HAP-1 (cell line): ENCODE results near the gene CDH5.
"Not testable (repeated sequence)": the region's sequence is repeated elsewhere in the genome, so short reads cannot be mapped to it uniquely, and the experiment has no call there.

Experiments used
- DNase-seq, 2 experiments: peaks; one replicate each; pipeline ENCODE4 v3.0.0-alpha.2; 2016 to 2020; ENCODE audit warnings: low spot score in 2 of 2
- H3K27me3 ChIP-seq: fragments of 250-450 bp; sonication (Bioruptor Pico); 2 replicates; pipeline ENCODE4 v1.5.1; 2020; ENCODE audit warnings: low read depth, mild to moderate bottlenecking, moderate library complexity
- H3K36me3 ChIP-seq: fragments of 250-450 bp; sonication (Bioruptor Pico); replicated peaks from 2 replicates; pipeline ENCODE4 v1.5.1; 2020; ENCODE audit warnings: mild to moderate bottlenecking
- H3K4me1 ChIP-seq: fragments of 250-450 bp; sonication (Bioruptor Pico); 2 replicates; pipeline ENCODE4 v1.5.1; 2020; ENCODE audit warnings: mild to moderate bottlenecking
- H3K4me3 ChIP-seq: fragments of 250-450 bp; sonication (Bioruptor Pico); 2 replicates; pipeline ENCODE4 v1.5.1; 2020; ENCODE audit warnings: mild to moderate bottlenecking, moderate library complexity
- H3K9me3 ChIP-seq: fragments of 250-450 bp; sonication (Bioruptor Pico); 2 replicates; pipeline ENCODE4 v1.5.1; 2020; ENCODE audit warnings: mild to moderate bottlenecking, moderate library complexity
- in situ Hi-C: fragments of 300-500 bp; cut with MboI; formaldehyde crosslinking; loops from 3 replicates; pipeline ENCODE4 v1.14.3; 2020; ENCODE audit warnings: low sequenced_read_pairs, inconsistent platforms, mixed read lengths

The CDH5 gene

GRCh38 chr16:66366433-66367299 is at the start of gene CDH5:
Gene CDH5 (plus strand): TSS chr16:66366691. CDS start chr16:66379338, 12,647 bp downstream.
- Histone ChIP-seq H3K36me3 (no peaks in the 10 kb centered on the region), H3K4me3 (no peak within 1 kb of the TSS), H3K4me1 (no peaks in the 10 kb centered on the region), H3K9me3 (no peaks in the 10 kb centered on the region), H3K27me3 (peaks cover 8% of the 10 kb centered on the region)
- DNase-seq, result no peak
- in situ Hi-C loops, result no loop called here

GRCh38 chr16:66318505-66318904 is 48.0 kb upstream of the CDH5 start:
- no peaks in the 10 kb centered on the region for H3K9me3 ChIP-seq
- in situ Hi-C loops, result no loop called here
- no peak overlapping the region for H3K4me3 ChIP-seq
- no peaks in the 10 kb centered on the region for H3K36me3 ChIP-seq
- no peak for DNase-seq
- peaks cover 13% of the 10 kb centered on the region for H3K27me3 ChIP-seq
- no peaks in the 10 kb centered on the region for H3K4me1 ChIP-seq

DNA sequence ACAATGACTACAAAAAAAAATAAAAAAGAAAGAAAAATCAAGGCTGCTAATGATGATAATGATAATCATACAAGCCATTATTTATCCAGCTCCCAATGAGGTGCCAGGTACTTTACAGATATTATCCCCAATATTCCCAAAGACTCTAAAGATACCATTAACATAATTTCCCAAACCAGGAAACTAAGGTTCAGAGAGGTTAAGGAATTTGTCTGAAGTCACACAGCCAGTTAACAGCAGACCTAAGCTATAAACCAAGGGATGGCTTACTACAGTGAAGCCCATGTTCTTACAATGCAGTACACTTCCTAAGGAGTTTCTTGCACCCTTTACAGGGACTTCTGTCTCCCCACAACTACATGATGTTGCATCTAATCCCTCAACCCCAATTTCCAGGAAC is 45.7 kb upstream of the CDH5 start:
- in situ Hi-C loops, result no loop called here
- DNase-seq, result no peak
- H3K27me3 ChIP-seq, result peaks cover 13% of the 10 kb centered on the region
- H3K4me3 ChIP-seq, result no peak overlapping the region
- H3K36me3 ChIP-seq, result no peaks in the 10 kb centered on the region
- no peaks in the 10 kb centered on the region for H3K4me1 ChIP-seq
- H3K9me3 ChIP-seq, result no peaks in the 10 kb centered on the region

DNA sequence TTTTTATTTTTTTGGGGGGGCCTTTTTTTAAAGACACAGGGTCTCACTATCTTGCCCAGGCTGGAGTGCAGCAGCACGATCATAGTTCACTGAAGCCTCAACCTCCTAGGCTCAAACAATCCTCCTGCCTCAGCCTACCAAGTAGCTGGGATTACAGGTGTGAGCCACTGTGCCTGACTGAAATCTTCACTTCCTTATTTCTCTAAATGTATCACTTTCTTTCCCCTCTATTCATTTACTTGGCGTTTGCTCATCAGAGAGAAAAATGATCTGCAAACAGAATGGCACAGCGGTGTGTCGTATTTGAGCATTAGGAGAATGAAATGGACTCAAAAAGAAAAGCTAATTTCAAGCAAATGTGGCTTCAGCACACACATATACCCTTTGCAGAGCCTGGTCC is 44.3 kb upstream of the CDH5 start:
- in situ Hi-C loops, result no loop called here
- peaks cover 13% of the 10 kb centered on the region for H3K27me3 ChIP-seq
- H3K9me3 ChIP-seq, result no peaks in the 10 kb centered on the region

DNA sequence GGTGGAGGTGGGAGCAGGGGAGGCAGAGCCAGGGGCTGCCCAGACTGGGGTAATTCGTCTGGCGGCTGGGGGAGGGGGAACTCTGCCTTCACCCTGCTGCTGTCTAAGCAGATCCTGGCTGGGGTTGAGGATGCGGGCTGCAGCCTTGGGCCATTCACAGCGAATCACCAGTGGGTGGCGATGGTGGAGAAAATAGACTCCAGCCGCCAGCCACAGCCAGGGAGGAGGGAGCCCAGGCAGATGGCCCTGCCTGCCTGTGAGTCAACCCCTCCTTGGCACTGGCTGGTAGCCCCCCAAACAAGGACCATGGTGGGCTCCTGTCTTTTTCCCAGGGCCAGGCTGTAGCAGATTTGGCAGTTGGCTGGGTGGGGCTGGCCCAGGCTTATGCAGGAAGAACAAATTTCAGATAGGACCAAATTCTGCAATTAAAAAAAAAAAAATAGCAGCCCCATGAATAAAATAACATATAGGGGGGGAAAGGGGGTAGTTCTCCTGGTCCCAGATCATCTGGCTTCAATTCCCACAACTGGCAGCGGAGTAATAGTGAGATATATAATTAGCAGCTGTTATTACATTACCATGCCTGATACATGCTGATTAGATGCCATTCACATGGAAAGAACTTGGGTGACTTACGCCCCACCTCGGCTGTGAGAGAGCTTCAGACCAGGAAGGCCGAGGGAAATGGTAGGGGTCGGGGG is 41.5 kb upstream of the CDH5 start:
- Histone ChIP-seq H3K4me1 (no peaks in the 10 kb centered on the region), H3K36me3 (no peaks in the 10 kb centered on the region), H3K27me3 (peaks cover 10% of the 10 kb centered on the region), H3K4me3 (no peak overlapping the region), H3K9me3 (no peaks in the 10 kb centered on the region)
- in situ Hi-C loops, result no loop called here
- peak in 1 of 2 experiments; percentile 47 for DNase-seq

More for the DNA sequence above, 44.3 kb upstream of the CDH5 start:
- Histone ChIP-seq H3K36me3 (no peaks in the 10 kb centered on the region), H3K4me1 (no peaks in the 10 kb centered on the region), H3K4me3 (no peak overlapping the region)
- DNase-seq, result no peak

DNA sequence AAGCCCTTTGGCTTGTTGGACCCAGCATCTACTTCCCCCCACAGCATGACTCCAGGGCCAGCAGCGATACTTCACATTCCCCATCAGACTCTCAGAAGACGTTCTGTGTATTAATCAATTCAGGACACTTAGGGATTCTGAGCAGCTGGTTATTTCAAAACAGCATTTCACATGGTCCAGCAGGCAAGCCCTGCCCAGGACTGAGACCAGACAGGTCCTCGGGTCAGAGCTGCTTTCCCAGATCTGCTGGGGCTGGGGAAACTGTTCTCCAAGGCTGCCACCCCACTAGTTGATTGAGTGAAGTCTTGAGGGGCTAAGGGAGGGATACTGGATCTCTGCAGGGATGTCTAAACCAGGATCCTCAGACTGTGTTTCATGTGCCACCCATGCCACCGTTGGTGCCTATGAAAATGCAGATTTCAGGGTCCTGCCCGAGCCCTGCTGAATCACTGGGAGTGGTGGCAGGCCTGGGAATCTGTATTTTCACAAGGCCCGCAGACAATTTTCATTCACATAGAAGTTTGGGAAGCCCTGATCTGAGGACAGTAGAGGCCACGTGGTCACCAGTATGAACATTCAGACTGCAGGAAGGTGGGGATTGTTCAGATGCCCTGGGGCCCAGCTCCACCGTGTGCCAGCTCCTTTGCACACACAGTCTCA is 40.6 kb upstream of the CDH5 start:
- no peak overlapping the region for H3K4me3 ChIP-seq
- H3K36me3 ChIP-seq, result no peaks in the 10 kb centered on the region
- DNase-seq, result no peak
- no peaks in the 10 kb centered on the region for H3K4me1 ChIP-seq
- peaks cover 9% of the 10 kb centered on the region for H3K27me3 ChIP-seq
- no peaks in the 10 kb centered on the region for H3K9me3 ChIP-seq
- in situ Hi-C loops, result no loop called here

DNA sequence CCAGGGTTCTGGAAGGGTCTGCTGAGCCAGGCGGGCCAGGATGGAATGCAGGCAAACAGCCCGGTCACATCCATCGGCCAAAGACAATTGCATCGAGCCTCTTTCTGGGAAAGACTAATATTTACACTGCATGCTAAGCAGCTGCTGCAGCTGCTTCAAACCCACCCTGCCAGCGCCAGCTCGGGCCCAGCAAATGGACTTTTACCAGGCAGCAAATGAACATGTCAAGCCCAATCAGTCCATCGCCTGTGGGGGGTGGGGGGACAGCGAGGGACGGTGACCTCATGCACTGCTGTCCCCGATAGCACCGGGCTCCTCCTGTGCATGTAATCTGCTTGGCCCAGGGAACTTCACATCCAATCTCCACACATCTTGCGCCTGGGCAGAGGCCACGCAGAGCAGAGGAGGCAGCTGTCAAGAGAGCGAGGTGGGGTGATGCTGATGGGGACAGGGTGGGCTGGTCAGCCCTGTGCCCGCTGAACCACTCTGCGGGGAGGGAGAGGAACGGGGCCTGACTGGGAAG is 39.4 kb upstream of the CDH5 start:
- Histone ChIP-seq H3K36me3 (no peaks in the 10 kb centered on the region), H3K9me3 (no peaks in the 10 kb centered on the region), H3K4me3 (no peak overlapping the region), H3K27me3 (0 out of 2 replicates have a peak, but pooled peaks cover 6% of the 10 kb centered on the region), H3K4me1 (no peaks in the 10 kb centered on the region)
- DNase-seq, result no peak
- in situ Hi-C loops, result no loop called here

GRCh38 chr16:66328282-66328681 is 38.2 kb upstream of the CDH5 start:
- H3K4me3 ChIP-seq, result no peak overlapping the region
- H3K36me3 ChIP-seq, result no peaks in the 10 kb centered on the region
- no peaks in the 10 kb centered on the region for H3K4me1 ChIP-seq
- DNase-seq, result no peak
- H3K27me3 ChIP-seq, result 0 out of 2 replicates have a peak, but pooled peaks cover under 1% of the 10 kb centered on the region
- in situ Hi-C loops, result no loop called here
- H3K9me3 ChIP-seq, result no peaks in the 10 kb centered on the region

DNA sequence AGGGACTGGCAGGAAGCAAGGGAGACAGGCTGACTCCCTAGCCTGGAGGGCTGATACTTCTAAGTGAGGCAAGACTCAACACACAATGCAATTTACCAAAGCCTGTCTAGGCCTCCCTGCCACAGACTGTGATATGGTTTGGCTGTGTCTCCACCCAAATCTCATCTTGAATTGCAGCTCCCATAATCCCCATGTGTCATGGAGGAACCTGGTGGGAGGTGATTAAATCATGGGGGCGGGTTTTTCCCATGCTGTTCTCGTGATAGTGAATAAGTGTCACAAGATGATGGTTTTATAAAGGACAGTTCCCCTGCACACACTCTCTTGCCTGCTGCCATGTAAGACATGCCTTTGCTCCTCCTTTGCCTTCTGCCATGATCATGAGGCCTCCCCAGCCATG is 35.0 kb upstream of the CDH5 start:
- H3K4me1 ChIP-seq, H3K9me3 ChIP-seq, DNase-seq, H3K27me3 ChIP-seq, H3K4me3 ChIP-seq, in situ Hi-C loops, H3K36me3 ChIP-seq: not testable (repeated sequence)

DNA sequence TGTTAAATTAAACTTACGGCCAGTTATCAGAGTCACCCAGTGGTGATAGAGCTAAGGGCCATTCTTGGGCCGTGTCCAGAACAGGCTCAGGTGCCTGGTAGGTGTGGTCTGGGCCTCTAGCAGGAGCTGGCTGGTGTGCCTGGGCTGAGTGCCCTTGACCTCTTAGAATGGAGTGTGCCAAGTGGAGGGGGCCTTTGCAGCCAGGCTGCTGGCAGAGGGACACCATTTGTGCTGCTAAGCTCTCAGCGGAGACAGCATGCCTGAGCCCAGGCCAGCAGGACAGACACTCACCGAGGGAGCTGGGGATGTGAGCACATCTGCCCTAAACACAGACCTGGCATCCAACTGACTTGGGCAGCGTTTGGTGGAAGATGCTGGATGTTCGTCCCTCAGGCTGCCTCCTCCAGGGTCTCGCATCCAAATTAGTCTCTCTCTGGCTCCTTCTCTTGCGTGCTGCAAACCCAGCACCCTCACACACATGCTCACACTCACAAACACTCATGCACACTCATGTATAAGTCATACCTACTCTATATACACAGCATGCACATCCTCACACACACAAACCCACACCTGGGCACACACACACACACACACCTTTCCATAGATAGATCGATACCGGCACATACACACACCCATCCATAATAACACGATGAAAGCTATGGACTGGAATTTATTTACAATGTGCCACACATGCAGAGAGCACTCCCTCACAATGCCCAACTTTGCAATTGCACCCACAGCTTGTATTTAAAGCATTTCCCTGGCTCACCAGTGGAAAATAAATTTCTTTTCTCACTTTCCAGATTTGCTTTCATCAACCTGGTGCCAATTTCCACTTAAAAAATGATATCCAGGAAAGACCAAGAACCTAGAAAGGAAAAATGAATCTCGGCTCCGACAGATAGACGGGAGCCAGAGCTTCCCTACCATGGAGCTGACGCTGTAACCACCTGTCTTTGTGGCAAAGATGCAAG is 33.6 kb upstream of the CDH5 start:
- in situ Hi-C loops, result no loop called here
- DNase-seq, result no peak
- Histone ChIP-seq H3K9me3 (no peaks in the 10 kb centered on the region), H3K27me3 (no peaks in the 10 kb centered on the region), H3K4me1 (no peaks in the 10 kb centered on the region), H3K36me3 (no peaks in the 10 kb centered on the region), H3K4me3 (no peak overlapping the region)

- Histone ChIP-seq H3K27me3 (no peaks in the 10 kb centered on the region), H3K9me3 (no peaks in the 10 kb centered on the region), H3K36me3 (no peaks in the 10 kb centered on the region), H3K4me3 (no peak overlapping the region), H3K4me1 (no peaks in the 10 kb centered on the region)
- in situ Hi-C loops, result no loop called here
- DNase-seq, result no peak
Measured at GRCh38 chr16:66334853-66335574, 31.5 kb upstream of the CDH5 start.

GRCh38 chr16:66335704-66336329 is 30.7 kb upstream of the CDH5 start:
- Histone ChIP-seq H3K4me1 (no peaks in the 10 kb centered on the region), H3K36me3 (no peaks in the 10 kb centered on the region), H3K27me3 (no peaks in the 10 kb centered on the region), H3K9me3 (no peaks in the 10 kb centered on the region), H3K4me3 (no peak overlapping the region)
- in situ Hi-C loops, result no loop called here
- peak in 1 of 2 experiments; percentile 57 for DNase-seq
